CD4-positive, alpha-beta T cell treated with Interleukin-12 subunit alpha and Interleukin-12 subunit beta, for 1 hour (primary cell): Measurements from ENCODE around the gene TMEM237.

ENCODE experiments used
- DNase-seq: peaks from one replicate; pipeline ENCODE4 v3.0.0-alpha.2; 2020

TMEM237 gene

DNA sequence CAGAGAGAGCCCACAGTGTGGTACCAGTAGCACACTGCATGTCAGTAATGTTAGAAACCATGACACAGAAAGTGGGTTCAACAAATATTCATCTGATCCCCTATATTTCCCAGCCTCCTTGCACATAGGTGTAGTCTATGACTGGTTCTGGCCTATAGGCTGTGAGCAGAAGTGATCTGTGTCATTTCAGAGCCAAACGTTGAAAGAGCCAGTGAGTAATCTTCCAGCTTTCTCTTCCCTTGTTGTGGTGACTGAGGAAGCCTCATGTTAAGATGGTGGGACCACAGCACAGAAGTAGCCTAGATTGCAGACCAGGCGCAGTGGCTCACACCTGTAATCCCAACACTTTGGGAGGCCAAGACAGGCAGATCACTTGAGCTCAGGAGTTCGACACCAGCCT lies 4.1 kb downstream of the TMEM237 start:
- no peak for DNase-seq

DNA sequence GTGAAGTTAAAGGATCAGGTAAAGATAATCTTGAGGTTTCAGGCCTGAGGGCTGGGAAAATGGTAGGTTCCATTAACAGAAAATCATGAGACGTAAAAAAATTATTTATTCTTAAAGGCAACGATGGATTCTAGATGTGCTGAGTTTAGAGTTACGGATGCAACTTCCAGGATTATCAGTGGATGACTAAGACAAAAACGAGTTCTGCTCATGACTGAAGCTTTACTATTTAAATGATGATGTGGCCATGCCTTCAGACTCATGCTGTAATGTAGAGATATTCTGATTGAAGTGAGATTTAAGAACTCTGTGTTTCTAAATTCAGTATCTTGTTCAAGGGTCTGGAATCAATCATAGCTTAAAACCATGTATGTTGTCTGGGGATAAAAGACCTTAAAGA lies 5.0 kb downstream of the TMEM237 start:
- no peak for DNase-seq

DNA sequence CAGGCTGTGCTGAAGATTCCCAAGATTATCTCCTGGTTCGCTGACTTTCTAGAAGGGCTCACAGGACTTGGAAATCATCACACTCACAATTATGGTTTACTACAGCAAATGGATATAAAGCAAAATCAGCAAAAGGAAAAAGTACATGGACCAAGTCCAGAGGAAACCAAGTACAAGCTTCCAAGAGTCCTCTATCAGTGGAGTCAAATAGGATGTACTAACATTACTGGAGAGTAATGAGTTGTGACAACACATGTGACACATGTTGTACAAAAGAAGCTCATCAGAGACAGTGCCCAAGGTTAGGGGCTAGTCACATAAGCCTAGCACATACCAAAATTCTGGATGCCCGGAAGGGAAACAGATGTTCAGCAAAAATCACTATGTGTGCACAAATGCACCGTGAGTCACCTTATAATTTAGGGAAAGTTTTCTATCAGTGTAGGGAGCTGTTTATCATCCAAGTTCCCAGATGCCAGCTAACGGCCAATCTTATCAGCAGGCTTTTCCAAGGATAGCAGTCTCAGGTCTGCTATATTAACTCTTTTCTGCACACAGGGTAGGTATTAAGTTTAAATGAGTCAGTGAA lies 9.5 kb downstream of the TMEM237 start:
- DNase-seq: no peak

DNA sequence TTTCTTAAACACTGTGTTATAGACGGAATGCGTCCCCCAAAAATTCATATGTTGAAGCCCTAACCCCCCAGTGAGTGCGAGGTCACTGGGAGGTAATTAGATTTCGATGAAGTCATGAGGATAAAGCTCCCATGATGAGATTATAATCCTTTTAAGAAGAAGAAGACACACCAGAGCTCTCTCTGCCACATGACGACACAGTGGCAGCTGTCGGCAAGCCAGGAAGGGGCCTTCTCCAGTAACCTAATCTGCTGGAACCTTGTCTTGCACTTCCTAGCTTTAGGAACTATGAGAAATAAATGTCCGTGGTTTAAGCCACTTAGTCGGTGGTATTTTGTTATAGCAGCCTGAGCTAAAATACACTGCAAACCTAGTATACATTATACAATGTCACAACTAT lies 12.3 kb downstream of the TMEM237 start:
- no peak for DNase-seq

DNA sequence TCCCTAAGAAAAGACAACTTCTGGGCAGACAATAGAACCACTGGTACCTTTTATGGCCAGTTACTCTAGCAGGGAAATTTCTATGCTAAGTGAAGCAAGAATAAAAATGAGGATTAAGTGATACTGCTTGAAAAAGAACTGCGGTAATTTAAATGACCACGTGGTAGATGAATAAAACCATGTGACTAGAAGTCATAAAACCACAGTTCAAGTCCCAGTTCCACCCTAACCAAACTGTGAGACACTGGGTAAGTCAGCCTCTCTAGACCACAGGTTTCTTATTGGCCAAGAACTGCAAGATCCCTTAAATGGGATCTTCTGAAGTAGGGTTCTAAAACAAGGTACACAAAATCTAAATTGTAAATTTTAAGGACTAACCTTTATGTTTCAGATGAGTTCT lies 12.7 kb downstream of the TMEM237 start:
- DNase-seq: no peak

DNA sequence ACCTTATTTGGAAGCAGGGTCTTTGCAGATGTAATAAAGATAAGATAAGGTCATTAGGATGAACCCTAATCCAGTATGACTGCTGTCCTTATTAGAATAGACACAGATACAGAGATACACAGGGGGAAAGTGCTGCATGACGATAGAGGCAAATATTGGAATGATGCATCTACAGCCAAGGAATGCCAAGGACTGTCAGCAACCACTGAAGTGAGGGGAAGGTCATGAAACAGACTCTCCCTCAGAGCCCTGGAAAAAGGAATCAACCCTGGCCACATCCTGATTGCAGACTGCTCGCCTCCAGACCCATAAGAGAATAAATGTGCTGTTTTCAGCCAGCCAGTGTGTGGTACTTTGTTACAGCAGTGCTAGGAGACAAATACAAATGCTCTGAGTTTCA lies 14.8 kb downstream of the TMEM237 start:
- DNase-seq: no peak

DNA sequence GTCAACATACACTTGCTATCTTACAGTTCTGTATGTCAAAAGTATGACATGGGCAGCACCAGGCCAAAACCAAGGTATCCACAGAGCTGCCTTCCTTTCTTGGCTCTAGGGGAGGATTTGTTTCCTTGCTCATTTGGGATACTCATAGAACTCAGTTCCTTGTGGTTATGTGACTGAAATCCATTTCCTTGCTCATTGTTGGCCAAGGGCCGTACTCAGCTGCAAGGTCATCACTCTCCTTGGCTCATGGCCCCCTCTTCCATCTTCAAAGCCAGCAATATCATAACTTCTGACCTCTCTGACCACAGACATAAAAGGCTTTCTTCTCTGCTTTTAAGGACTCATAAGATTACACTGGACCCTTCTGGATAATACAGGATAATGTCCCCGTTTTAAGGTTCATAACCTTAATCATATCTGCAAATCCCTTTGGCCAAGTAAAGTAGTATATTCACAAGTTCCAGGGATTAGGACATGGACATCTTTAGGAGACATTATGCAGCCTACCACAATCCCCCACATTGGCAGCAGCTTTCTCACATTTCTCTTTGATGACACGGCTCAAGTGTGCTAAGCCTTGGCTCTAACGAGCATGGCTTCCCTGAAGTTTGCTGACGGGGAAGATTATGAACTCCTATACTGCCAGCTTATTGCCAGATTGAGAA lies 20.9 kb downstream of the TMEM237 start:
- no peak for DNase-seq

DNA sequence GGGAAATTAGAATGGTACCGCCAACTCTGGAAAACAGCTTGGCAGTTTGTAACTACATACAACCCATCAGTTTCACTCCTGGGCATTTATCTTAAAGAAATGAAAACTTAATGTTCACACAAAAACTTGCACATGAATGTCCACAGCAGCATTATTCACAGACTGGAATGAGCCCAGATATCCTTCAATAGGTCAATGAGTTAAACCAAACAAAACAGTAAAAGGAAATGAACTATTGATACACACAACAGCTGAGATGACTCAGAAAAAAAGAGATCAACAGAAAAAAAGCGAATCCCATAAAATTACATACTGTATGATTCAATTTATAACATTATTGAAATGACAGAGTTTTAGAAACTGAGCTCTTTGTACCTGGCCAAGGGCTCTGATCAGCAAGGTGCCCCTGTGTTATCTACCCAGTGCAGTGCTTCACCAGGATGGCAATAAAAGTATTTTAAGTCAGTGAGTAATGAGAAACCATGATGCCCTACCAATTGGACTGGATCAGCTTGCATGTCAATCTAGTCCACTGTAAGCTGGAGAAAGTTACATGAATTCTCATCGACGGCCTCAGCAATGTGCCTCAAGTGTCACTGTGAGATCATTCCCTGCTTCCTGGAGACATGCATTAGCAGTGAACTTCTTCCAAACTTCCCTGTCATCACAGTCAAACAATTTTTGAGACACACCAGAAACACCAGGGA lies 21.9 kb downstream of the TMEM237 start:
- DNase-seq: no peak

DNA sequence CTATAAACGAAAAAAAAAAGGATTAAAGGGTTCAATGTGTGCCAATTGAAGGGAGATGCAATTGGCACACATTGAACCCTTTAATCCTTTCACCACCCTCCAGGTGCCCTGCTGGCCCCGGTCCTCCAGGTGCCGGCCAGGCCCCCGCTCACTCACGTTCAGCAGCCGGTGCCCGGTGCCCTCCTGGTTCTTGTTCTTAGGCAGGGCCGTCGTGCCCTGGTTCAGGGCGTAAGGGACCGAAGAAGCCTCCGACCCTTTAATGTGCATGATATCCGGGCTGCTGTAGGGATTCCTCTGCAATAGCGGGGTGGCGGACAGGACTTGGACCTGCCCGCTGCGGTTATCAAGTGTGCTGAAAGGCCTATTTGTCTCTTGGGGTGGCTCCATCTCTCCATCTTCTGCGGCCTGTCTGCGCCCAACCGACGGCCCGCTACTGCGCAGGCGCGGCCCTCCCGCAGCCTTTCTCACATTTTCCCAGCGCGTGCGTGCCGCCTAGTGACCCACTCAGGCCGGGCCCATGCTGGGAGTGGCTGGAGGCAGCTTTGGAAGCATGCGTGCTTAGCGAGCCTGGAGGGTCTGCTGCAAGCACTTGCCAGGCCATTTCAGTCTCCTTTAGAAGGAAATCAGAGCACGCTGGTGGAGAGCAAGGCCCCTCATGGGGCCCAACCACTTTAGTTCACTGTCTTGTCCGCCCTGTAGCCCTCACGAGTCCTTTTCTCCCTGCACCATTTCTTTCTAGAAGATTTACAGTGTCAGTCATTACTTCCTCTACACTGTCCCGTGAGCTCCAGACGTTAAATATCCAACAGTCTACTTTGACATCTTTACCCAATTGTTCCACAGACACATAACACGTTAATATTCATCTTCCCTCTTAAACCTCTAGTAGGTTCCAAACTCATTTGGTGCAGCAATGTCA lies 24.3 kb downstream of the TMEM237 start:
- DNase-seq: no peak

DNA sequence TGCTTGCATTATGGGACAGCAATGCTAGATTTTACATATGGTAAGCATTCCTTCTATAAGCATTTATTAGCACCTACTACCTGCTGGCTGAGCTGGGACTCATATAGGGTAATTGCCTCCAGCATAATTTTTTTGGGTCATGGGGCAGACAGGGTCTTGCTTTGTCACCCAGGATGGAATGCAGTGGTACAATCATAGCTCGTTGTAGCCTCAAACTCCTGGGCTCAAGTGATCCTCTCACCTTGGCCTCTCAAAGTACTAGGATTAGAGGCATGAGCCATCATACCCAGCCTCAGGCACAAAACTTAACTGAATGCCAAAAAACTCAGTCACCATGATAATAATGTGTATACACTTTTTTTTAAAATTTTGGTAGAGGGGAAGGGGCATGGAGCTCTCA lies 35.3 kb downstream of the TMEM237 start:
- no peak for DNase-seq

DNA sequence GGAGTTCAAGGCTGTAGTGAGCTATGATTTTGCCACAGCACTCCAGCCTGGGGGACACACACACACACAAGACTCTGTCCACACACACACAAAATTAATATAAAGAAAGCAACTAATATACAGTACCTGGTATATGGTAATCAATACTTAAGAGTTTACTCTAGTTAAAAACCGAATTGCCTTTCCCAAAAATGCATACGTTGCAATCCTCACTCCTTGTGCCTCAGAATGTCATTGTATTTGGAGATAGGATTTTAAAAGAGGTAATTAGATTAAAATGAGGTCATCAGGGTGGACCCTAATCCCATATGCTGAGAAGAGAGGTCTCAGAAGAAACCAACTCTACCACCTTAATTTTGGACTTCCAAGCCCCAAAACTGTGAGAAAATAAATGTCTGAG lies 35.7 kb downstream of the TMEM237 start:
- no peak for DNase-seq

DNA sequence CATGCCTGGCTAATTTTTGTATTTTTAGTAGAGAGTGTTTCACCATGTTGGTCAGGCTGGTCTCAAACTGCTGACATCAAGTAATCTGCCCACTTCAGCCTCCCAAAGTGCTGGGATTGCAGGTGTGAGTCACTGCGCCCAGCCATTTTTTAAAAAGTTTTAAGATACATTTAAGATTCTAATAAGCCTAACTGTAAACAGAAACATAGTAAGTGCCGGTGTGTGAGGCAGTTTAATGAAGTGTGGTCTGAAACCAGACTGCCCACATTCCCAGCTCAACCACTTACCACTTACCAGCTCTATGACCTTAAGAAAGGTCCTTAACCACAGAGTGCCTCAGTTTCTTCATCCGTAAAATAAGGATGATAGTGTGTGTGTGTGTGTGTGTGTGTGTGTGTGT lies 42.4 kb downstream of the TMEM237 start:
- no peak for DNase-seq

DNA sequence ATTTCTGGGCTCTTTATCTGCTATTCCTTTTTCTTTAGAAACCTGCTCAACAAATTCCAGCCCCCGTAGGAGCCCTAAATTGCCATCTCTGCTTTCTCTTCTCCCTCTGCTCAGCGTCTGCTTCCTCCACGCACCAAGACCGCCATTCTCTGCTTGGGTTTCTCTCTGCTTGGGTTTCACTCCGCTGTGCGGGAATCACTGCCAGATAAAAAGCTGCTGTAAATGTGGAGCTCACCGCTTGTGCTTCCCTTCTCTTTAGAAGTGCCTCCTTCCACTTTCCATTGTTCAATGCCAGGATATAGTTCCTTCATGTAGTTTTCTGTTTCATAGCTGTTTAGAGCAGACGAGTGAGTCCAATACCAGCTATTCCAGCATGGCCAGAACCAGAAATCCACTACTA lies 45.9 kb downstream of the TMEM237 start:
- DNase-seq: no peak

DNA sequence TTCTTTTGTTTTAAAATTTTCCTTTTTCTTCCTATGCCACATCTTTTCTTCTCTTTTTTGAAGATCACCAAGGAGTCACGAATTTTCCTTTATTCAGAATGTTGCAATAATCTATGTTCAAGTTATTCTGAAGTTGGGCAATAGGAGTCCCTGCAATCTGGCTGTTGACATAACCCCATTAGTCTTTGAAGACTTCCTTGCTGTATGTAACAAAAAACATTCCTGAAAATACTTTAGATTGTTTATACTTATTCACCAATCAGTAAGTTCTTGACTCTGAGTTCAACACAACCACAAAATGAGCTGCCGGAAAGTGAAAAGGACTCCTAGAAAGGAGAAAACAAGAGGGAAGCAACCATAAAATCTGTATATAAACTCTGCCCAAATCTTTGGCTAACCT lies 62.8 kb downstream of the TMEM237 start:
- DNase-seq: no peak

DNA sequence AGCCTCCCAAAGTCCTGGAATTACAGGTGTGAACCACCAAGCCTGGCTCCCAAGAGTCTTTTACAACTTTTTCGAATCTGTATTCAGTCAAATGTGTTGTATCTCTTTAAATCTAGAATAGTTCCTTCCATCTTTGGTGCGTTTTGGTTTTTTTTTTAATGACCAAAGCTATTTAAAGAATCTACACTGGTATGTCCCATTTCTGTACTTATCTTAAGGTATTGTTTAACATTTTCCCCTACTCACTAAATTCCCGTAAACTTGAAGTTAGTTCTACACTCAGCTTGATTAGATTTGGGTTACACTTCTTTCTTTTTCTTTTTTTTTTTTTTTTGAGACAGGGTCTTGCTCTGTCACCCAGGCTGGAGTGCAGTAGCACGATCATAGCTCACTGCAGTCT lies 63.8 kb downstream of the TMEM237 start:
- DNase-seq: no peak

DNA sequence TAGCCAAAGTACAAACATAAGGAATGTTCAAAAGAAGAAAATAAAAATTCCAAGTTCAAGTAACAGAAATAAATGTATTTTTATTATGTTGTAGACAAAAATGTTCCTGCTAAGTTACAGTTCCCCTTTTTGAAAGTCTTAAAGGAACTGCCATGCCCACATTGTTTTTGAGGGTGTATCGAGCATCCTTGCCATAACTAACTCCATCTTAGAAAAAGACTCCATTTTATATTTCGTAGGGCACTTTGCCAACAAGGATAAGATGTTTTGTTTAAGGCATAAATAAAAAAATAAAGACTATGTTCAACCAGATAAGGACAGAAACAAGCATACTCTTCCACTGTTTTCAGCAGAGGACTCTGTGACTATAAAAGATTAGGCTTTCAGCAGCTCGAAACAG lies 67.3 kb downstream of the TMEM237 start:
- no peak for DNase-seq

DNA sequence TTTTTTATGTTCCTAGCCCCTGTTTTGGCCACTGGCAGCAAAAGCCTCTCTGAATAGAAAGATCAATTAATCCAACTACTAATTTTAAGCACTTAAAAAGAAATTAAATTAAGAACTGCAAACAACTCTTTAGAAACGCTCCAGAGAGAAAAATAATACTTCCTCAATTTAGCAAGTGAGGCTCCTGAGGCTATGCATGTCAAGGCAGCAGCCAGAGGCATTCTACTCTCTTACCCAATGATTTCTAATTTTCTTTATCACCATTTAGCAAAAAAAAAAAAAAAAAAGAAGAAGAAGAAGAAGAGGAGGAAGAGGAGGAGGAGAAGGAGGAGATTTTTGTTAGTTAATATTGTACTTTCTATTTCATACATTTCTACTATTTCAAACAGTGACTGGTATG lies 68.5 kb downstream of the TMEM237 start:
- DNase-seq: no peak

DNA sequence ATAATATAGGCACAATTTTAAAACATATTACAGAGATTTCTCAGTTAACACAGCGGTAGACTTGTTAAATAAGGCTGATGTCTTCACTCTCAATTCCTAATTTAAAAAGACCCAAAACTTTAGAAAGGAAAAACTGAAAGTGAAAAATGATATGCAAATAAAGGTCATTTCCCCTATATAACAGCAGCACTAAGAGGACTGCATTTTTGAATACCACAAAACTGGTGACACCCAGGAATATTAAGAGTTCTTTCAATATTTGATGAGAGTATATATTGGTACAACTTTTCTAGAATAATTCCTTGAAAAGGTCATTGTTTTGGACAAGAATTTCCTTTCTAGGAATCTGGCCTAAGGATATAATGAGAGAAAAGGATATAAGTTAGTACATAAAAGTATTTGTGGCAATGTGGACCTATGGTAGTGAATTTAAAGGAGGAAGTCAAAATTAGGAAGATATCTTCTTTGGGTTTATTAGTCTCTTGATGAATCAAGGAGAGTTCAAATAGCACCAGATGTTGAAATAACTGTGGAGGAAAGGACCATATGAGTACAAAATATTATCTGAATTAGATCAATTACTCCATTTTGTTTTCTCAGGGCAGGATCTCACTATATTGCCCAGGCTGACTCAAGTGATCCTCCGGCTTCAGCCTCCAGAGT lies 70.3 kb downstream of the TMEM237 start:
- DNase-seq: no peak
